HCT116 (cell line): Measurements from ENCODE around the gene UNC79. TPM values are rescaled to one million over a fixed set of nuclear protein-coding genes. Genes with fewer than 3 reads are reported as not detected.

ENCODE experiments used
- ATAC-seq: fragments of 200-7000 bp; cut with Tn5 transposase; 2 replicates; pipeline ENCODE4 v1.9.1; 2020; ENCODE audit warnings: mild to moderate bottlenecking, moderate library complexity
- BruUV-seq: library from RNA; stranded (reverse); fragments of 400-500 nt; replicated peaks from 2 replicates; lab custom pipeline; 2021; lab: Mats Ljungman, UMichigan
- CTCF ChIA-PET: fragments of 300-600 bp; sonication (Branson Sonifier 250); formaldehyde crosslinking; loops from one replicate; lab custom pipeline; 2021; ENCODE audit warnings: antibody characterized with exemption; lab: Charles Lee
- POLR2A ChIA-PET: fragments of 300-600, 350-600 bp; sonication (Branson Sonifier 250); formaldehyde crosslinking; loops from one replicate; lab custom pipeline; 2021; ENCODE audit warnings: antibody characterized with exemption; lab: Charles Lee
- RAD21 ChIA-PET, 2 experiments: fragments of 300-600 bp; sonication (Branson Sonifier 250); formaldehyde crosslinking; loops; one replicate each; lab custom pipeline; 2023; ENCODE audit warnings: low total read pairs in 2 of 2; ENCODE audit not compliant: uncharacterized antibody in 2 of 2, unreplicated experiment in 2 of 2, low non-redundant PET in 1 of 2; lab: Charles Lee
- DNase-seq: peaks from one replicate; pipeline ENCODE4 v3.0.0-alpha.2; 2010; ENCODE audit warnings: low read depth, low spot score
- H2AFZ ChIP-seq: fragments of 200-600 bp; shearing (Covaris generic), sonication (generic); 2 replicates; pipeline ENCODE4 v1.6.1; 2017; ENCODE audit warnings: low read depth, mixed run types, mixed read lengths, antibody characterized with exemption, low read length; ENCODE audit not compliant: poor library complexity, severe bottlenecking
- H3K27ac ChIP-seq: 2 replicates; pipeline ENCODE4 v1.5.1; 2012; ENCODE audit warnings: low read depth, low read length
- H3K27me3 ChIP-seq: fragments of 200-600 bp; sonication (generic); 2 replicates; pipeline ENCODE4 v1.6.1; 2016; ENCODE audit warnings: mixed run types, low read length, mixed read lengths; ENCODE audit not compliant: insufficient read depth
- H3K36me3 ChIP-seq, 2 experiments: fragments of 200-500 bp in 1 of 2; fragments of 200-600 bp in 1 of 2; sonication (Bioruptor generic) in 1 of 2; sonication (generic) in 1 of 2; 2 replicates each; pipeline versions ENCODE4 v1.5.1 to v1.6.1; 2014 to 2016; ENCODE audit warnings: low read length in 2 of 2, inconsistent platforms in 1 of 2, mixed read lengths in 1 of 2, mixed run types in 1 of 2; ENCODE audit not compliant: insufficient read depth in 2 of 2, control insufficient read depth in 1 of 2
- H3K4me1 ChIP-seq, 2 experiments: fragments of 200-600 bp in 1 of 2; sonication (generic) in 1 of 2; 2 replicates each; pipeline versions ENCODE4 v1.5.1 to v1.6.1; 2012 to 2017; ENCODE audit warnings: low read length in 2 of 2, inconsistent platforms in 1 of 2, mild to moderate bottlenecking in 1 of 2, mixed read lengths in 1 of 2, mixed run types in 1 of 2, moderate library complexity in 1 of 2; ENCODE audit not compliant: insufficient read depth in 2 of 2, control insufficient read depth in 1 of 2
- H3K4me2 ChIP-seq: fragments of 200-600 bp; sonication (generic); 2 replicates; pipeline ENCODE4 v1.6.1; 2017; ENCODE audit warnings: mixed run types, low read length, mixed read lengths
- H3K4me3 ChIP-seq, 2 experiments: fragments of 200-600 bp in 1 of 2; sonication (generic) in 1 of 2; replicated peaks in 1 of 2; 2 replicates each; pipeline ENCODE4 v1.5.1; 2011 to 2016; ENCODE audit warnings: low read length in 2 of 2, control low read depth in 1 of 2, low read depth in 1 of 2, mild to moderate bottlenecking in 1 of 2, mixed read lengths in 1 of 2, mixed run types in 1 of 2
- H3K79me2 ChIP-seq: fragments of 200-600 bp; sonication (generic); 2 replicates; pipeline ENCODE4 v1.6.1; 2017; ENCODE audit warnings: mild to moderate bottlenecking, mixed run types, low read length, moderate library complexity, mixed read lengths; ENCODE audit not compliant: insufficient read depth
- H3K9ac ChIP-seq: fragments of 200-600 bp; sonication (generic); 2 replicates; pipeline ENCODE4 v1.6.1; 2016; ENCODE audit warnings: low read length, mixed read lengths
- H3K9me2 ChIP-seq: fragments of 200-600 bp; sonication (generic), shearing (Covaris generic); 2 replicates; pipeline ENCODE4 v1.6.1; 2017; ENCODE audit warnings: mixed run types, mild to moderate bottlenecking, moderate library complexity; ENCODE audit not compliant: insufficient read depth
- H3K9me3 ChIP-seq, 2 experiments: fragments of 200-500 bp in 1 of 2; fragments of 200-600 bp in 1 of 2; sonication (Bioruptor generic) in 1 of 2; sonication (generic) in 1 of 2; 2 replicates each; pipeline ENCODE4 v1.6.1; 2014 to 2017; ENCODE audit warnings: low read length in 2 of 2, mixed read lengths in 2 of 2, inconsistent platforms in 1 of 2, low read depth in 1 of 2, mild to moderate bottlenecking in 1 of 2, mixed run types in 1 of 2, moderate library complexity in 1 of 2; ENCODE audit not compliant: control insufficient read depth in 1 of 2, insufficient read depth in 1 of 2
- H4K20me1 ChIP-seq: fragments of 200-600 bp; sonication (generic), shearing (Covaris generic); 2 replicates; pipeline ENCODE4 v1.6.1; 2017; ENCODE audit warnings: mixed run types, mild to moderate bottlenecking, moderate library complexity; ENCODE audit not compliant: insufficient read depth
- ATF3 ChIP-seq: IDR thresholded peaks from 2 replicates; pipeline ENCODE4 v1.6.1; 2012
- CBX3 ChIP-seq: IDR thresholded peaks from 2 replicates; pipeline ENCODE4 v1.6.1; 2012; ENCODE audit warnings: low read depth
- CEBPB ChIP-seq: IDR thresholded peaks from 2 replicates; pipeline ENCODE4 v1.6.1; 2012; ENCODE audit warnings: low read depth
- CTCF ChIP-seq, 3 experiments: fragments of 200-600 bp in 1 of 3; sonication (generic) in 1 of 3; IDR thresholded peaks in 2 of 3; conservative IDR thresholded peaks in 1 of 3; 2 replicates each; pipeline ENCODE4 v1.5.1; 2012 to 2017; ENCODE audit warnings: low read depth in 2 of 3, low read length in 2 of 3, antibody characterized with exemption in 1 of 3, borderline replicate concordance in 1 of 3, control low read depth in 1 of 3, mild to moderate bottlenecking in 1 of 3, mixed read lengths in 1 of 3, mixed run types in 1 of 3, moderate library complexity in 1 of 3; ENCODE audit not compliant: insufficient read depth in 1 of 3
- EGR1 ChIP-seq: IDR thresholded peaks from 2 replicates; pipeline ENCODE4 v1.6.1; 2012; ENCODE audit warnings: low read depth
- EZH2 ChIP-seq: fragments of 200-600 bp; sonication (generic); IDR thresholded peaks from 2 replicates; pipeline ENCODE4 v1.6.1; 2017; ENCODE audit warnings: antibody characterized with exemption, mixed run types
- EZH2phosphoT487 ChIP-seq: fragments of 200-600 bp; IDR thresholded peaks from 2 replicates; pipeline ENCODE4 v1.6.1; 2018; ENCODE audit warnings: antibody characterized with exemption, borderline replicate concordance
- FOSL1 ChIP-seq: IDR thresholded peaks from 2 replicates; pipeline ENCODE4 v1.6.1; 2012; ENCODE audit warnings: low read depth
- POLR2A ChIP-seq: IDR thresholded peaks from 2 replicates; pipeline ENCODE4 v1.7.0; 2011; ENCODE audit warnings: borderline replicate concordance; ENCODE audit not compliant: insufficient read depth, insufficient read length; ENCODE audit errors: extremely low read depth
- POLR2AphosphoS5 ChIP-seq: IDR thresholded peaks from 2 replicates; pipeline ENCODE4 v1.6.1; 2011; ENCODE audit warnings: mild to moderate bottlenecking, low read depth, low read length, moderate library complexity
- SIN3A ChIP-seq: IDR thresholded peaks from 2 replicates; pipeline ENCODE4 v1.6.1; 2012; ENCODE audit warnings: low read depth
- SP1 ChIP-seq: IDR thresholded peaks from 2 replicates; pipeline ENCODE4 v1.6.1; 2012; ENCODE audit warnings: low read depth
- TCF7L2 ChIP-seq: IDR thresholded peaks from 2 replicates; pipeline ENCODE4 v1.7.0; 2011; ENCODE audit warnings: borderline replicate concordance, inconsistent platforms; ENCODE audit not compliant: insufficient read depth, insufficient read length; ENCODE audit errors: extremely low read depth
- YY1 ChIP-seq: IDR thresholded peaks from 2 replicates; pipeline ENCODE4 v1.6.1; 2011; ENCODE audit warnings: low read length, low read depth, moderate library complexity, mild to moderate bottlenecking; ENCODE audit not compliant: insufficient replicate concordance; ENCODE audit errors: extremely low read depth
- ZFX ChIP-seq: fragments of 450-650 bp; IDR thresholded peaks from 2 replicates; pipeline ENCODE4 v1.6.1; 2017
- ZNF274 ChIP-seq: fragments of 200-500 bp; sonication (Bioruptor generic); IDR thresholded peaks from 2 replicates; pipeline ENCODE4 v1.6.1; 2014; ENCODE audit warnings: mild to moderate bottlenecking, low read depth, low read length, inconsistent platforms
- intact Hi-C: fragments of 100-400 bp; cut with micrococcal nuclease; formaldehyde crosslinking; loops from 2 replicates; pipeline ENCODE4 v1.10.0; 2022
- total RNA-seq: library from RNA; stranded (reverse); gene quantifications from one replicate; pipeline ENCODE4 v1.2.1, GENCODE V29; 2021; ENCODE audit not compliant: unreplicated experiment

Gene UNC79
- total RNA-seq, 1 experiment from 2014 or later: 0.10 TPM

DNA sequence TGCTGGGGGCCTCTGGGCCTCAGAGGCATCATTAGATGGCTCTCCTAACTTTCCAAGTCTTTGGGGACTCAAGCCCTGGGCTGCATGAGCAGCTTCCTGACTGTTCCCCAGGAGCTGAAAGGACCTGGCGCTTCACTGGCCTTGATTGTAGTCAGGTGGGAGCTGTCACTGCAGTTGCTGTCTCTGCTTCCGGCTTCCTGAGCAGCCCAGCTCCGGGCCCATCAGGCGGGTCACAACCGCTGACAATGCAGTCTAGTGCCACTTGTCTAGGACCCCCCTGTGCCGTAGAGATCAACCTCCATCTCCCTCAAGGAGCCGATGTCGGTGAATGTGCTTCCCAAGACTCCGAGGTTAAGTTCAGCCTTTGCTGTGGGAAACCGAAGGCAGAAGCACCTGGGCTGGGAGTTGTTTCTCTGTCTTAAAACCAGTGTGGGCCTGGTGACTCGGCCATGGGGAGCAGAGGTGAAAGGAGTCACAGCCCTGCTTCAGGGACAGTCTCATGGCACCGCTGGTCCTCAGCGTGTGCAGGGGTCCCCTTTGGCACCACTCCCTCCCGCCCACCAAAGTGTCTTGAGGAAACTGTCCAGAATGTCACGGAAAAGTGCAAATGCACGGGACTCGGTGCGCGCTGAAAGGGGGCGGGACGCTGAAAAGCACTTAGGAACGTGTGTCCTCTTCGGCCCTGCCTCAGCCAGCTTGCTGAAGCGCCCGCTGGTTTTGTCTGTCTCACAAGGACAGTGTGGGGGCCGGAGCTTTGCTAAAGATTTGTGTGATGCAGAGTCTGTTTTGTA lies 312.7 kb downstream of the UNC79 start:
- Histone ChIP-seq H3K79me2 (no peaks in the 10 kb centered on the region), H3K4me3 (no peak overlapping the region), H3K4me2 (no peak overlapping the region), H3K9me2 (no peaks in the 10 kb centered on the region), H3K36me3 (no peaks in the 10 kb centered on the region), H3K4me1 (no peaks in the 10 kb centered on the region), H4K20me1 (no peaks in the 10 kb centered on the region), H3K27ac (no peak overlapping the region), H2AFZ (no peak overlapping the region), H3K9ac (no peak overlapping the region), H3K9me3 (no peaks in the 10 kb centered on the region), H3K27me3 (no peaks in the 10 kb centered on the region)
- DNase-seq: no peak
- TF ChIP-seq POLR2A (no peak), CTCF (IDR thresholded peaks at IDR 0.05 in 2 of 3, conservative IDR thresholded peaks at IDR 0.05 in 1 of 3; ENCODE audit: borderline replicate concordance in 1 of 3, insufficient read depth in 1 of 3, low read depth in 2 of 3, low read length in 2 of 3) (no peak), EZH2phosphoT487 (no peak)
- RAD21 ChIA-PET: no interaction called here
- no peak for ATAC-seq
- POLR2A ChIA-PET: no interaction called here
- BruUV-seq: no TSS peak
- CTCF ChIA-PET: no interaction called here
- intact Hi-C loops: no loop called here

DNA sequence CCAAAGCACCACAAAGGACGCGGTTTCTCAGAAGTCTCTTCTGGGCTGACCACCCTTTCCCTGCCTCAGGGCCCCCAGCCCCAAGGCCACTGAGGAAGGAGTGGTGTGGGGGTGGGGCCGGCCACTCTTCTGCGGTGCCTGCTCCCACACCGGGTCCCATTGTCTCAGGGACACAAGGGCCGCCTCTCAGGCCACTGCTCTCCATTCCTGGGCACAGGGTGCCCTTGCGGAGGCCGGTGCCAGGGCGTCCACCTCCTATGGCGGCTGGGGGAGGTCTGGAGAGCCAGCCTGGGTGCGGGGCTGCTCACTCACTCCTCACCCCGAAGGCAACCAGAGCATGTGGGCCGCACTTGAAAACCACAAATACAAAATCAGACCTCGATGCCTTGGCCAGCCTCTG lies 313.4 kb downstream of the UNC79 start:
- Histone ChIP-seq H3K9ac (no peak overlapping the region), H3K36me3 (no peaks in the 10 kb centered on the region), H3K27me3 (no peaks in the 10 kb centered on the region), H3K4me2 (no peak overlapping the region), H3K4me1 (no peaks in the 10 kb centered on the region), H3K4me3 (no peak overlapping the region), H3K27ac (no peak overlapping the region), H3K79me2 (no peaks in the 10 kb centered on the region), H3K9me3 (no peaks in the 10 kb centered on the region), H3K9me2 (no peaks in the 10 kb centered on the region), H4K20me1 (no peaks in the 10 kb centered on the region), H2AFZ (no peak overlapping the region)
- ChIA-PET RAD21 (no interaction called here), POLR2A (no interaction called here), CTCF (no interaction called here)
- intact Hi-C loops: no loop called here
- ATAC-seq (no peak), DNase-seq (no peak)
- BruUV-seq: no TSS peak
- no peak for TF ChIP-seq YY1
- no peak for TF ChIP-seq CBX3
- no peak for TF ChIP-seq CTCF (IDR thresholded peaks at IDR 0.05 in 2 of 3, conservative IDR thresholded peaks at IDR 0.05 in 1 of 3; ENCODE audit: borderline replicate concordance in 1 of 3, insufficient read depth in 1 of 3, low read depth in 2 of 3, low read length in 2 of 3)
- no peak for TF ChIP-seq EGR1
- no peak for TF ChIP-seq ZFX
- TF ChIP-seq FOSL1: no peak
- no peak for TF ChIP-seq CEBPB
- TF ChIP-seq SP1: no peak
- TF ChIP-seq SIN3A: no peak
- TF ChIP-seq POLR2AphosphoS5: no peak
- TF ChIP-seq ZNF274: no peak
- no peak for TF ChIP-seq POLR2A
- TF ChIP-seq EZH2: no peak
- no peak for TF ChIP-seq ATF3
- no peak for TF ChIP-seq TCF7L2
